GM21367 (cell line): ENCODE measurements around the gene FAM177B.

Source experiments
- ATAC-seq: cut with Tn5 transposase; IDR thresholded peaks from one replicate; pipeline ENCODE4 v1.9.1; 2021; ENCODE audit not compliant: unreplicated experiment

The FAM177B gene

GRCh38 chr1:222785529-222785928, 48.5 kb downstream of the FAM177B start:
- no peak for ATAC-seq

GRCh38 chr1:222786121-222786520, 49.1 kb downstream of the FAM177B start:
- ATAC-seq, result no peak

- ATAC-seq, result no peak
Measured at GRCh38 chr1:222787729-222788128, 50.7 kb downstream of the FAM177B start.

- ATAC-seq, result peak; percentile 79
Measured at GRCh38 chr1:222788402-222789156, 51.6 kb downstream of the FAM177B start.

GRCh38 chr1:222790115-222790514, 53.1 kb downstream of the FAM177B start:
- ATAC-seq, result no peak

- no peak for ATAC-seq
Measured at GRCh38 chr1:222790520-222790919, 53.5 kb downstream of the FAM177B start.

GRCh38 chr1:222791006-222791710, 54.2 kb downstream of the FAM177B start:
- ATAC-seq, result no peak

- ATAC-seq, result no peak
Measured at GRCh38 chr1:222792744-222793143, 55.7 kb downstream of the FAM177B start.

GRCh38 chr1:222794656-222795474, 57.9 kb downstream of the FAM177B start:
- no peak for ATAC-seq

GRCh38 chr1:222798116-222798515, 61.1 kb downstream of the FAM177B start:
- no peak for ATAC-seq

- ATAC-seq, result no peak
Measured at GRCh38 chr1:222798975-222799374, 62.0 kb downstream of the FAM177B start.
